ENCODE measurements around the gene UBR4. TPM values are rescaled to one million over a fixed set of nuclear protein-coding genes. Genes with fewer than 3 reads are reported as not detected.
A peak's percentile ranks its signal among the peaks of the same experiment; 100 is the strongest.

UBR4 gene
- total RNA-seq, 1 donor from 2014 or later = 53.9 TPM

DNA sequence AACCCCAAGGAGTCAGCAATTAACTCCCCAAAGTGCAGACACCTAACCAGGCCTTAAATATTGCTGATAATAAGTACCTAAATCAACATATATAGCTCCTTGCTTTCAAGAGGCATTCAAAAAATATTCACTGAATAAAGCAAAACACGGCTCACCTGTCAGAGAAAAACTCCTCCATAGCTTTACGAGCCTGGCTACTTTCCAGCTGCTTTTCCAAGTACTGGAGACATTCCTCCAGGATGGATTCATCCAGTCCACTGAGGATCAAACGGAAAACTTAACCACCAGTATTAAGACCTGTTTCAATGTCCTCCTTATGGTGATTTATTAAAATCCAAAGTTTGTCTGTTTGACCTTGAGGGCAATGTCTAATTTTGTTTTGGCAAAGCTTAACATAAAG lies 44.6 kb downstream of the UBR4 start:
- intact Hi-C loops (cut with DNase I) = no loop called here
- ATAC-seq (no peak), DNase-seq (ENCODE audit: missing footprints) (no peak)

DNA sequence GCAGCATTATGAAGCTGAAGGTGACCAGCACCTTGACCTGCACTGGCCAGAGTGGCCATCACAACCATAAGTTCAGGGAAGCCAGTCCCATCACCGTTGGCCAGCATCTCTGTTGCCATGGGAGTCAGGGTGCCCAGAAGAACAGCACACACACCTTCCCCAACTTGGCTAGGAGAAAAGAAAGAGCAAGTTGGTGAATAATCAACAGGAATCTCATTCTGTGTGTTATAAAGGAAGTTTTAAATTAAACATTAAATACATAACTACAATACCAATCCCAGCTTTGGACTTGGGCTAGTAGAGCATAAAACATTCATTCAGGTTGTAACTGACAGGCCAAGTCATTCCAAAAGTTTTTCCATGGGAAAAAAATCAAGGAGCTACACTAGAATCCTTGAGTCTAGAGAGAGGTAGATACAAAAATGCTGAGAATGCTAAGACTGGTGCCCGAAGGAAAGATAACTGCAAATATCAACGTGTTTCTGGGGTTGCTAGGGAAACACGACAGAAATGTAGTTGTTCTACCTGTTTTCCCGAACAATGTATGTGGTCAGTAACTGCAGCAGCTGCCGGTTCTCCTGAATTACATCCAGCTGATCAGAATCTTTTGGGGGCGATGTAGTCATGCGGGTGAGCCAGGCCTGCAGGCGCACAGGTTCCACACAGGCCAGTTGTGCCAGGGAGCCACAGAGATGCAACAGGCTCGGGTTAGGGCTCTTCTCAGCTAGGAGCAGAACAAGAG lies 45.6 kb downstream of the UBR4 start:
- DNase-seq (ENCODE audit: missing footprints) (no peak), ATAC-seq (no peak)
- intact Hi-C loops (cut with DNase I) = no loop called here

DNA sequence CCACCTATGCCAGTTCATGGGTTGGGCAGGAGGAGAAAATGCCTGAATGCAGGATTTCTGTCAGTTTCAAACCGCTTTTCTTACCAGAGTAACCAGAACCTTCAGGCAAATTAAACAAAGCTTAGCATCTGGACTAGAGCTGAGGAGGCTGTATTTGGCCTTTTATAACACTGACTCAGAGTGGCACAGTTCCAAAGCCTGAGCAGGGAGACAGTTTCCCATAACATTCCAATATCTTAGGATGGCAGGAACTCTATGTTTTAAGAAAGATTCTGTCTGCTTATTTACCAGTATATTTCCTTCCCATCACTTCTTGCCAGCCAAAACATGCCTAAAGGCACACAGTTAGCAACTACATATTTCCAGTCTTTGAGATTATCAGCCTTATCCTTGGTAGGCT lies 46.8 kb downstream of the UBR4 start:
- no peak for ATAC-seq
- intact Hi-C loops (cut with DNase I) = no loop called here
- no peak for DNase-seq (ENCODE audit: missing footprints)

DNA sequence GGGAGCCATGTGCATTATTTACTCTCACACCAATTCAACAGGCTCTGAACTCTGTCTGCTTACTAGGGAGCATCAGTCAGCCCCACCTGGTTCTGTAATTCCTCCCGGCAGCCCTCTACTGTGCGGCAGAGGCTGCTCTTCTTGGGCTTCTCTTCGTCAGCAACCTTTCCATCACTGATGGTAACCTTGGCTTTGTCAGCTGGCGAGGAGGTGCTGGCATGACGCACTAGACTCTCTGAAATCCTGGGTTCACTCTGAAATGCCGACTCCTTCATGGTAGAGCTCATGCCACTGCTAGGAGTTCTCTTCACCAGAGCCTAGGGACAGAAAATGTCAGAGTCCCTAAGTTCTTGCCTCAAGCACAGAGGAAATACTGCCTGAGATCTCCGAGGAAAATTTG lies 49.2 kb downstream of the UBR4 start:
- no peak for DNase-seq (ENCODE audit: missing footprints)
- intact Hi-C loops (cut with DNase I) = no loop called here
- ATAC-seq = no peak

DNA sequence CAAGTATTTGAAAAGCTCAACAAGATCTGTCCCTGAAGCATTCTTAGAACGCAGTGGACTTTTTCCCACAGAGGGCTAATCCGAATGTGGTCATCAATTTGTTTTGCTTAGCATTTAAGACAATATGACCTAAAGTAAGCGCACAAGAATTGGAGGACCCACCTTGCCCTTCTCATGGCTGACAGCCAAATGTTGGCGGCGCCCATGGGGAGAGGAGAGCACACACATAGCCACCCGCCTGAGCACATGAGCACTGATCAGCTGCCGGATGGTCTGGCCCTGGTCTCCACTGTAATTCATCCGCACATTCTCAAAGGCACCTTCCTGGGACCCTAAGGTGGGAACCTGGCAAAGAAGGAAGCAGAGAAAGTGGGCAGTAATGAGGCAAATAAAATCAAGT lies 52.4 kb downstream of the UBR4 start:
- DNase-seq (ENCODE audit: missing footprints) = no peak
- no peak for ATAC-seq
- intact Hi-C loops (cut with DNase I) = no loop called here

DNA sequence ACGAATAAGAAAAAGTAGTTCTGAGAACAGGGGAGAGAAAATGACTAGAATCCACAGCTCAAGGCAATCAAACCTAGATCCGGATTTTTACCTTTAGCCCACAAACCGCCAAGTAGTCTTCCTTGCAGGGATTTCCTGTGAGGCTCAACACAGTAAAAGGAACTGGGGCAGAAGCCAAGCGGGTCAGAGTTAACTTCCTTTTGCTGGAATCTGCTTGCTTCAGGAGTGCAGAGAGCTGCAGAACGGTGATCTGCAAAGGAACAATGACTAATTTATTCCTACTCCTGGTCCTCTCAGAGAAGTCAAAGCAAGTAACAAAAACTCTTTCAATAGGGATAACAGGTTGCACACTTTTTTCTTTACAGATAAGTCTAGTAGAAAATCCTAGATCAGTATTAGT lies 53.4 kb downstream of the UBR4 start:
- ATAC-seq = no peak
- intact Hi-C loops (cut with DNase I) = no loop called here
- DNase-seq (ENCODE audit: missing footprints) = no peak

DNA sequence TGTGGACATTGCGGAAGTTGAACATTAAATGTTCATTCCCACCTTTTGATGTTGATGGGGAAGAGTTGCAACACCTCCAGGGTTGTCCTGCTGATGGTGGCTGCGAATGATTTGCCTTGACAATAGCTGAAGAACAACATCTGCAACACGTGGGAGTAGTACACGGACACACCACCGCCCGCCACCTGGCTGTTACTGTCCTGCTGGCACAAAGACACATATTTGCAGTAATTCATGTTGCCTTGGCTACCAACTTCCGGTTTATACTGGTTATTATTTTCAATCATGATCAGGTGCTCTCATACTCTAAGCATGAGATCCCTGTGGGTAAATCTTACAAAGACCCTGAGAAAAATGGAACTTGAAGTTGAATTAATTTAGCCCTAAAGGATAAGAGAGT lies 55.2 kb downstream of the UBR4 start:
- ATAC-seq (no peak), DNase-seq (ENCODE audit: missing footprints) (no peak)
- intact Hi-C loops (cut with DNase I) = no loop called here

DNA sequence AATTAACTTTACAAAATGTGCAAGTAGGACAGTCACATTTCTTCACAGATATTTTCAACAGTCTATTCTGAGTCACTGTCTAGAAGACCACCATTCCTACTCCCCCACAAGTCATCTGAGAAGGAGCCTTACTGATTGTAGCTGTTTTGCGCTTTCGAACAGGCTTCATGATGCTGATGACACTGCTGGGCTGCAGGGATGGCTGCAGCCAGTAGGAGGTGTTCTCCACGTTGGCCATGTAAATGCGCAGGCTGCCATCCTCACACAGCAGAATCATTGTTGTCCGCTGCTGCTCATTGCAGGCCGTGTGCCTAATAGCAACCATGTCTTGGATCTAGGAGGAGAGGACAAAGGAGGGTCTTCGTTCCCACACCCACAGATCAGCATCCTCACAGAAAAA lies 56.9 kb downstream of the UBR4 start:
- no peak for DNase-seq (ENCODE audit: missing footprints)
- intact Hi-C loops (cut with DNase I) = no loop called here
- ATAC-seq = no peak

DNA sequence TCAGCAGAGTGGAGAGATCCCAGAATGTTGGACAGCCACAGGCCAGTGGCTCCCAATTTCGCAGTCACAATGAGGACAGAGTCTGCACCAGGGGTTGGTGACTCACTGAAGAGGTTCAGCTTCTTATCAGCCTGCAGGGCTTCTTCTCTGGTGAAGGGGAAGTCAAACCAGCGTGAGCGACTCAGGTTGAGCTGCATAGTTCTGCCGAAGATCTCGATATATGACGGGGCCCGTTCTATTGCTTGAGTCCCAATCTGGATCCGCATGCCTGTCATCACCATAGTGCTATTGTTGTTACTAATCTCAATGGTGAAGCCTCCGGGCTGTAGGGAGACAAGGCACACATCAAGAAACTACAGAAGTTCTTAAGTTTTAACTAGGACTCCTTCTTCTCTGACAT lies 58.5 kb downstream of the UBR4 start:
- DNase-seq (ENCODE audit: missing footprints) (no peak), ATAC-seq (no peak)
- intact Hi-C loops (cut with DNase I) = no loop called here

DNA sequence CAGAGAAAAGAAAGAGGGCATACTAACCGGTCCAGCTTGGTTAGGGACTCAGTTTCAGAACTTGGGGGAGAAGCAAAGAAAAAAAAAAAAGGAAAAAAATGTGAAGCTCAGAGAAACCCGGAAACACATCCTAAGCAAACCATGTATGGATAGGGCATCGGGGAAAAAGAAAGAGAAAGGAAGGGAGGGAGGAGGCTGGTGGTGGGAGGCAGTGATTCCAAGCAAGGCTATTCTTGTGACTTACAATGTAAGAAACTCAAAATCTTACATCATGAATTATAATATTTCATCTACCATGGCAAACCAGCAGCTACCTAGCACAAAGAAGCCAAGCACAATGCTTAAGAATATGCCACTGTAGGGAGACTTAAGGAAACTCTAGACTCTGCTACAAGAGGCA lies 60.3 kb downstream of the UBR4 start:
- DNase-seq (ENCODE audit: missing footprints) = no peak
- no peak for ATAC-seq
- intact Hi-C loops (cut with DNase I) = no loop called here

DNA sequence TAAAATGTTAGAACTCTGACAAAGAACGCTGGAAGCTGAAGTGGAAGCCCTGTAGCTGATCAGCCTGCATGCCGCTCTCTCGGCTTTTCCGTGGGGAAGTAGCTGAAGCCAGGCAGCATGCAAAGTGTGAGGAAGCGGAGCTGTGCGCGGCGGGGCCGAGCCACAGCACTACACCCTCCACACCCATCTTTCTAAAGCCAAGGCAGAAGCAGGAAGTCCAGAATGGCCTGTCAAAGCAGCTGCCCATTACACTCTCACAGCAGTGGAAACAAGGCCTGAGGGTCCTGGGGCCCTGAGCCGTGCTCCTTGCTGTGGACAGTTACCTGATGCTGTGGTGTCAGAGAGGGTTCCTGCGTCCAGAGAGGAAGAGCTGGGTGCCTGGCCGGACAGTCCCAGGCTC lies 69.6 kb downstream of the UBR4 start:
- DNase-seq (ENCODE audit: missing footprints) = no peak
- intact Hi-C loops (cut with DNase I) = no loop called here
- peak; percentile 26 for ATAC-seq

DNA sequence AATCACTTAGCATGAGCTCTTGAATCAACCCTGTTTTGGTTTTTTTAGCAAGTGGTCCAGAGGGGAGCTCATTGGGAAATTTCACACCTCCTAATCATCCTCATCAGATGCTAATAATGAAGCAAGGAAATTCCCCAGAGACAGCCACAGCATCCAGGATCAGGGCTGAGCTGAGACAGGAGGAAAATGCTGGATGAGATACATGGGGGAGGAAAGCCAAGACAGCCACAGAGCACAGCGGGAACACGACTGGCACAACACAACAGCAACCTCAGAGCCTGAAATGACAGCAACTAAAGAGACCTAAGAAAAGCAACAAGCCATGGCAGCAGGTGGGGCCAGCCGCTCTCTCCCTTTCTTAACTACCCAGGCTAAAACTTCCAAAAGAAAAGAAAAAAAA lies 70.4 kb downstream of the UBR4 start:
- ATAC-seq = no peak
- DNase-seq (ENCODE audit: missing footprints) = no peak
- intact Hi-C loops (cut with DNase I) = loop anchor here (5.0 kb wide), 1 partner anchor 33 kb away; no protein-coding TSS in a partner anchor

DNA sequence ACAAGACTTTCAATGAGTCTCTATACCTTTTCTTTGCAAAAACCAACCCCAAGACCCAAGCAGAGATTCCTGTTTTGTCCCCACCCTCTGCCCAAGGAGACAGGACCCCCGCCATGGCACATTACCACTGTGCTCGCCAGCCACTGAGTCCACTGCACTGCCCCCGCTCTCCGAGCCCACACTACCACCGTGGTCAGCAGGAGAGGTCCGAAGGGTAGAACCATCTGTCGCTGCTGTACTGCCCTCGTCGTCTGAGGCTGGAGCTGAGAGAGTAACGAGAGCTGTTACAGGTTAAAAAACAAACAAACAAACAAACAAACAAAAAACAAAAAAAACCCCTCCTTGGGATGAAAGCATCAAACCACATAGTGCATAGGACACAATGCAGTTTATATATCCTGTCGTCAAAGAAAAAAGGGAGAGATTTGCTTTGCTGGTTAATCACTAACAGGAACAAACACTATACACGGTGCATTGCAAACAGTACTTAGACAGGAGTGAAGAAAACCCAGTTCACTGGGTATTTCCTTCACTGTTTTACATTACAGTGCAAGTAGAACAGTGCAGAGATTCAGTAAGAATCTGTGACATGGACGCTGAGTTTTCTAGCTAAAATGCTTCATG lies 71.0 kb downstream of the UBR4 start:
- no peak for DNase-seq (ENCODE audit: missing footprints)
- intact Hi-C loops (cut with DNase I) = loop anchor here (5.0 kb wide), 1 partner anchor 33 kb away; no protein-coding TSS in a partner anchor
- no peak for ATAC-seq

DNA sequence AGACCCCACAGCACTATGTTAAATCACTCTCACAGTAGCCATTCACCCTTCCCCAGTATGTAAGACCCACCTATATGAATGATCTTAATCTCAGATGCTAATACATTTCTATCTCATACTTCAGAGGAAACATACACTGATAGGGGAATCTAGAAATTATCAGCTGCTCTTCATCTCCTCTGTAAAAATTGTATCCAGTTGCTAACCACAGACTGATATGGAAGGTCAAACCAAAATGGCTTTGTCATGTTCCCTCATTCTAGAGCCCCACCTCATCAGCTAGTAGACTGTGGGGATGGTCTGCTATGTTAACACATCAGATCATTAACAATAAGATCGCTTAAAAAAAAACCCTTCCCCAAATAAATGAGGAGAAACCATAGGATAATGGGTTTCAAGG lies 71.7 kb downstream of the UBR4 start:
- intact Hi-C loops (cut with DNase I) = loop anchor here (5.0 kb wide), 1 partner anchor 34 kb away; no protein-coding TSS in a partner anchor
- DNase-seq (ENCODE audit: missing footprints) (no peak), ATAC-seq (no peak)

DNA sequence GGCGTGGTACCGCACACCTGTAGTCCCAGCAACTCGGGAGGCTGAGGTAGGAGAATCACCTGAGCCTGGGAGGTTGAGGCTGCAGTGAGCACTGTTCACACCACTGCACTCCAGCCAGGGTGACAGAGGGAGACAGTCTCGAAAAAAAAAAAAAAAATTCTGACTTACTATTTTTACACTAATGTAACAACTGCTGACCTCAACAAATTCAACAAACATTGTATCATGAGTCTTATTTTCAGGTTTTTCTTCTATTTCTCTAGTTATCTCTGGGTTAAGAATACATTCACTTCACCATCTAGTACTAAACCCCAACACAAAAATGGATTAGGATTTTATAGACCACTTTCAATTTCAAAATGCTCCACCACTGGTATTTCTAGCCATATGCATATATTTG lies 72.9 kb downstream of the UBR4 start:
- intact Hi-C loops (cut with DNase I) = loop anchor here (5.0 kb wide), 1 partner anchor 35 kb away; no protein-coding TSS in a partner anchor

DNA sequence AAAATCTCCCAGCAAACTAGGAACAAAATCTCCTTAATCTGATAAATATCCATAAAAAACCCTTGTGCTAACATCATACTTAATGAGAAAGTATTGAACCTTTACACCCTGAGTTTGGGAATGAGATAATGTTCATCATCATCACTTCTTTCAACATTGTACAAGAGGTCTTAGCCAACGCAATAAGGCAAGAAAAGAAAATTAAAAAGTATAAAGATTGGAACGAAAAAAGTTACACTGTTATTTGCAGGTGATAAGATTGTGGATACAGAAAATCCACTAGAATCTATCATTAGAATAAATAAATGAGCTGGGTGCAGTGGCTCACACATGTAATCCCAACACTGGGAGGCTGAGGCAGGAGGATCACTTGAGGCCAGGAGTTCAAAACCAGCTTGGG lies 76.7 kb downstream of the UBR4 start:
- ATAC-seq (no peak), DNase-seq (ENCODE audit: missing footprints) (no peak)
- intact Hi-C loops (cut with DNase I) = no loop called here

More for the DNA sequence above, 72.9 kb downstream of the UBR4 start:
- ATAC-seq (no peak), DNase-seq (ENCODE audit: missing footprints) (no peak)

DNA sequence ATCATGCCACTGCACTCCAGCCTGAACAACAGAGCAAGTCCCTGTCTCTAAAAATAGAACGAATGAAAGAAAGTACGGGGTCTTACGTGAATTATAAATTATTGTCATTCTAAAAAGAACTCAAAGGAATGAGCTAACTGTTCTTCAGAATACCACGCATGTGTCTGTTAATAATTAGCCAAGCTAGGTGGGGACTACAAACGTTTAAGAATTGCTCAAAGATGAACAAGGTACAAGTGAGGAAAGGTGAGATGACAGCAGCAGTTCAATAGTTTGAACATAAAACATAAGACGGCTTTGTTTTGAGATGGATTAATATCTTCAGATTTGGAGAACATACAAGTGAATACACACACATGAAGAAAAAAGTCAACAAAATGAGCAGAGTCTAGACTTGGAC lies 79.6 kb downstream of the UBR4 start:
- intact Hi-C loops (cut with DNase I) = no loop called here
- no peak for DNase-seq (ENCODE audit: missing footprints)
- ATAC-seq = no peak

DNA sequence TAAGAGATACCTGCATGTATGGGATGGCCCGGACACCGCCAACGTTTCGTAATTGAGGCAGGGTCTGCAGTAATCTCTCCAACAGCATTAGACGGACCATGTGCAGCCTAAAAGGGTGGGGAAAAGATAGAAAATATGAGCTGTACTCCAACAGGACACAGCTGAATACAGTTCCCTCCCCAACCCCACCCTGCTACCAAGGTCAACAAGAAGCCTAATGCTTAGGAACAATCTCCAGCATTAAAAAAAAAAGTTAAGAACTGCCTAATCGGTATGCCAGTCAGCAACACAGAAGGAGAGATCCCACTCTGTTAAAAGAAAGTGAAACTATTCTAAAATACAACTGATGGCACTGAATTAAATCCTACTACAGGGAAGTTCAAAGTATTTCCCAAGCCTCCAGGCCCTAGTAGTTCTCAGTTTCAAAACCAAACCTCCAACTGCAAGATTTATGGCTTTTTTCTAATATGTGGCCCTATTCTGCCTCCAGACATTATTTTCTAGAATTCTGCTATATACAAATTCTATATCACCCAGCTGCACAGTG lies 81.0 kb downstream of the UBR4 start:
- intact Hi-C loops (cut with DNase I) = no loop called here
- no peak for ATAC-seq

DNA sequence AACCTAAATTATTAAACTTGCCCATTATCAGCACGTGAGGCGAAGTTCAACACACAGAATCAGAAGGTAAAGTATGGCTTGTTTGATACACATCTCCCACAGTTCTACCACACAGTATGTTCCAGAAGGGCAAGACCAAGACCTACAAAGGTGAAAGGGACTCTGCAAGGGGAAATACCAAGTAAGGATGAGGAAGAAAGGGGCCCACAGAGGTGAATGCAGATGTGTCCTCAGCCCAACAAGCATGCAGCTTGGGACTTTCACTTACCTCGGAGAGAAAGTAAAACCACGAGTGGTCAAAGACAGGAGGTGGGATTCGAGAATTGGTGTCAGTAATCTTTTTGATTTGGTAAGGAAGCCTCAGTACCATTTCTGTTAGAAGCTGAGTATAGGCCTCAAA lies 85.8 kb downstream of the UBR4 start:
- DNase-seq (ENCODE audit: missing footprints) (no peak), ATAC-seq (no peak)
- intact Hi-C loops (cut with DNase I) = no loop called here

More for the DNA sequence above, 81.0 kb downstream of the UBR4 start:
- DNase-seq (ENCODE audit: missing footprints) = no peak

DNA sequence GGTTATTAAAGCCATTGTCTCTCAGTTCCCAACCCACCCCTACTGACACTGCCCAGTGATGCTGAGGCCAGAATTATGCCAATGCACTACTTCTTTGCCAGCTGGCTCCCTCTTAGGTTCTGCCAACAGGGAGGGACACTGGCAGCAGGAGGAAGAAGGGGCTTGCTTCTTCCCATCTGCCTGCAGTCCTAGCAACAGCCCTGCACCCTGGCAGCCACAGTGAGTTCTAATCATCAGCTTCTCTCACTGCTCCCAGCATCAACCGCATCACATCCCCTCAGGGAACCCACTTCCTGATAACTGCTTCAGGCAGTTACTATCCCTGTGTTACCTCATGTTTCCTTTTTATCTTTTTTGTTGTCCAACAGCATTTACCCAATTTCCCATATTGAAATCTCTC lies 86.2 kb downstream of the UBR4 start:
- no peak for DNase-seq (ENCODE audit: missing footprints)
- intact Hi-C loops (cut with DNase I) = no loop called here
- ATAC-seq = peak; percentile 61
